Measurements from ENCODE around the gene KCNC1.

DNA sequence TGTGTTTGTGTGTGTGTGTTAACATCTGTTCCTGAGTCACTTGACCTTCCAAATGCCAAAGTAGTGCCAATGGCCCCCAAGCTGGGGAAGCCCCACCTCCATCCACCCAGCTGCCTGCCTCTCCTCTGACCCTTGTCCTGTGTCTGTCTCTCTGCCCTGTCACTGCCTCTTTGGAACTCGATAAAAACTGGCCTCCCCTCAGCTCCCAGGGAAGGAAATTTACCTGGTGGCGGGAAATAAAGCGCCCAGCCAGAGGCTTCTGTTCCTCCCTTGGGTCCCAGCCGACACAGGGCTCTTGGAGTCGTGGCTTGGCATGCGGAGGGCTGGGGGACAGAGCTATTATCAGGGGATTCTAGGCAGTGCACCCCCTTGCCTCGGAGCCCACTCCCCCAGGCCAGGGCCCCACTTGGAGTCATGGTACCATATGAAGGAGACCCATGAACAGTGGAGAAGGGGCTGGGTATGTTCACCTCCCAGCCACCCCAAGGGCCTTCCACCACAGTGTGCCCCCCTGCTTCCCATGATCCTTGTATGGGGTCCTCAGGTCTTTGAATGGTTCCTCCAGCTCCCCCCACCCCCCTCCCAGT is 6.2 kb downstream of the KCNC1 start:
- no peak for TF ChIP-seq EP300 (IDR thresholded peaks at IDR 0.05)
- TF ChIP-seq, protein P1, sequence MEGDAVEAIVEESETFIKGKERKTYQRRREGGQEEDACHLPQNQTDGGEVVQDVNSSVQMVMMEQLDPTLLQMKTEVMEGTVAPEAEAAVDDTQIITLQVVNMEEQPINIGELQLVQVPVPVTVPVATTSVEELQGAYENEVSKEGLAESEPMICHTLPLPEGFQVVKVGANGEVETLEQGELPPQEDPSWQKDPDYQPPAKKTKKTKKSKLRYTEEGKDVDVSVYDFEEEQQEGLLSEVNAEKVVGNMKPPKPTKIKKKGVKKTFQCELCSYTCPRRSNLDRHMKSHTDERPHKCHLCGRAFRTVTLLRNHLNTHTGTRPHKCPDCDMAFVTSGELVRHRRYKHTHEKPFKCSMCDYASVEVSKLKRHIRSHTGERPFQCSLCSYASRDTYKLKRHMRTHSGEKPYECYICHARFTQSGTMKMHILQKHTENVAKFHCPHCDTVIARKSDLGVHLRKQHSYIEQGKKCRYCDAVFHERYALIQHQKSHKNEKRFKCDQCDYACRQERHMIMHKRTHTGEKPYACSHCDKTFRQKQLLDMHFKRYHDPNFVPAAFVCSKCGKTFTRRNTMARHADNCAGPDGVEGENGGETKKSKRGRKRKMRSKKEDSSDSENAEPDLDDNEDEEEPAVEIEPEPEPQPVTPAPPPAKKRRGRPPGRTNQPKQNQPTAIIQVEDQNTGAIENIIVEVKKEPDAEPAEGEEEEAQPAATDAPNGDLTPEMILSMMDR (IDR thresholded peaks at IDR 0.05): no peak
- no peak for TF ChIP-seq POLR2A (IDR thresholded peaks at IDR 0.05)

All from sigmoid colon (tissue), 4 donors.